Measurements from ENCODE around the gene CNDP1. TPM values are rescaled to one million over a fixed set of nuclear protein-coding genes. Genes with fewer than 3 reads are reported as not detected.

CNDP1 gene
- polyA plus RNA-seq, 1 experiment = not detected

DNA sequence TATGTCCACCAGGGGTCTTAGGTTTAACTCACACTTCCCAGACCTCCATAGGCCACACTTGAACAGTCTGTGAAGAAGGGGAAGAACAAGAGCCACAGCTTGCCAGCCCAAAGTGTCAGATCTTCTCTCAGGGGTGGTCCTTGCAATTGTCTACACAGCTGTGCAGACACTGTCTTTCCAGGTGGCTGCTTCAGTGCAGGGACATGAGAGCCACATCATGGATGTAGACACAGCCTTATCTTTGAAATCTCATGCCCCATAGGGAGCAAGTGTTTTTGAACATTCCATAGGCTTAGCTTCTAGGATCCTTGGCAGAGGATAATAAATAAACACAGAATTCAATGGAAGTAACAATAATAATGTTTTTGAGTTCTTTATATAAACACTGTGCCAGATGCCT is 70.1 kb downstream of the CNDP1 start:
- DNase-seq (ENCODE audit: low read depth) = no peak
- no peaks in the 10 kb centered on the region for H3K36me3 ChIP-seq (ENCODE audit: control insufficient read depth, insufficient read depth, low read length)
- CTCF ChIA-PET = interaction anchor here (1.1 to 1.4 kb wide), 2 partner anchors 875 to 1653 kb away, joined by 3 read pairs; no protein-coding TSS in a partner anchor
- H3K27me3 ChIP-seq (ENCODE audit: control insufficient read depth, insufficient read depth, low read length) = no peaks in the 10 kb centered on the region
- no peak overlapping the region for H3K4me3 ChIP-seq (ENCODE audit: low read depth, low read length)
- POLR2A ChIA-PET = no interaction called here
- TF ChIP-seq, protein P1, sequence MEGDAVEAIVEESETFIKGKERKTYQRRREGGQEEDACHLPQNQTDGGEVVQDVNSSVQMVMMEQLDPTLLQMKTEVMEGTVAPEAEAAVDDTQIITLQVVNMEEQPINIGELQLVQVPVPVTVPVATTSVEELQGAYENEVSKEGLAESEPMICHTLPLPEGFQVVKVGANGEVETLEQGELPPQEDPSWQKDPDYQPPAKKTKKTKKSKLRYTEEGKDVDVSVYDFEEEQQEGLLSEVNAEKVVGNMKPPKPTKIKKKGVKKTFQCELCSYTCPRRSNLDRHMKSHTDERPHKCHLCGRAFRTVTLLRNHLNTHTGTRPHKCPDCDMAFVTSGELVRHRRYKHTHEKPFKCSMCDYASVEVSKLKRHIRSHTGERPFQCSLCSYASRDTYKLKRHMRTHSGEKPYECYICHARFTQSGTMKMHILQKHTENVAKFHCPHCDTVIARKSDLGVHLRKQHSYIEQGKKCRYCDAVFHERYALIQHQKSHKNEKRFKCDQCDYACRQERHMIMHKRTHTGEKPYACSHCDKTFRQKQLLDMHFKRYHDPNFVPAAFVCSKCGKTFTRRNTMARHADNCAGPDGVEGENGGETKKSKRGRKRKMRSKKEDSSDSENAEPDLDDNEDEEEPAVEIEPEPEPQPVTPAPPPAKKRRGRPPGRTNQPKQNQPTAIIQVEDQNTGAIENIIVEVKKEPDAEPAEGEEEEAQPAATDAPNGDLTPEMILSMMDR (IDR thresholded peaks at IDR 0.05; ENCODE audit: insufficient read depth, low read depth, low read length) = no peak

DNA sequence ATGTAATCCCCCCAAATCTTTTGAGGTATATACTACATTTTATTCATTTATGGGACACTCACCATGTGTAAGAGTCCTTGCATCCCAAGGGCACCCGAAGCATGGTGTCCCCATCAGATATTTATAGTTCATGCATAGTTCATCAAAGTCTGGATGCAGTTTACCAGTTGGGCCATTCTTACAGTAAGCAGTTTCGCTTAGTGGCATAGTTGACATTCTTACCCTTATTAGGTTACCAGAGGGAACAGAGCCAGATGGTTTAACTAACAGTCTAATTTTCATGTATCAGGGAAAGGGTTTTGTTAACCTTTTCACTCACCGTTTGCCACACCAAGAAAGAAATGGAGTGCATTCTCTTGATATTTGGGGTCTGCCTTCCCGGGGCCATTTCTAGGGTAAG is 70.5 kb downstream of the CNDP1 start:
- Histone ChIP-seq H3K36me3 (ENCODE audit: control insufficient read depth, insufficient read depth, low read length) (no peaks in the 10 kb centered on the region), H3K4me3 (ENCODE audit: low read depth, low read length) (no peak overlapping the region), H3K27me3 (ENCODE audit: control insufficient read depth, insufficient read depth, low read length) (no peaks in the 10 kb centered on the region)
- DNase-seq (ENCODE audit: low read depth) = no peak
- ChIA-PET CTCF (interaction anchor here (1.4 kb wide), 1 partner anchor 1652 kb away, joined by 3 read pairs; no protein-coding TSS in a partner anchor), POLR2A (no interaction called here)
- TF ChIP-seq, protein P1 (IDR thresholded peaks at IDR 0.05; ENCODE audit: insufficient read depth, low read depth, low read length) = no peak

GRCh38 chr18:74608681-74609080 is 74.4 kb downstream of the CNDP1 start:
- ChIA-PET POLR2A (no interaction called here), CTCF (no interaction called here)
- Histone ChIP-seq H3K27me3 (ENCODE audit: control insufficient read depth, insufficient read depth, low read length) (no peaks in the 10 kb centered on the region), H3K36me3 (ENCODE audit: control insufficient read depth, insufficient read depth, low read length) (no peaks in the 10 kb centered on the region), H3K4me3 (ENCODE audit: low read depth, low read length) (no peak overlapping the region)
- no peak for DNase-seq (ENCODE audit: low read depth)
- TF ChIP-seq, protein P1 (IDR thresholded peaks at IDR 0.05; ENCODE audit: insufficient read depth, low read depth, low read length) = no peak

- ChIA-PET POLR2A (no interaction called here), CTCF (interaction anchor here (1.5 kb wide), 1 partner anchor 13 kb away, joined by 4 read pairs; no protein-coding TSS in a partner anchor)
- Histone ChIP-seq H3K4me3 (ENCODE audit: low read depth, low read length) (no peak overlapping the region), H3K27me3 (ENCODE audit: control insufficient read depth, insufficient read depth, low read length) (no peaks in the 10 kb centered on the region), H3K36me3 (ENCODE audit: control insufficient read depth, insufficient read depth, low read length) (no peaks in the 10 kb centered on the region)
- DNase-seq (ENCODE audit: low read depth) = no peak
- TF ChIP-seq, protein P1 (IDR thresholded peaks at IDR 0.05; ENCODE audit: insufficient read depth, low read depth, low read length) = no peak
Measured at GRCh38 chr18:74609535-74609934, 75.2 kb downstream of the CNDP1 start.

DNA sequence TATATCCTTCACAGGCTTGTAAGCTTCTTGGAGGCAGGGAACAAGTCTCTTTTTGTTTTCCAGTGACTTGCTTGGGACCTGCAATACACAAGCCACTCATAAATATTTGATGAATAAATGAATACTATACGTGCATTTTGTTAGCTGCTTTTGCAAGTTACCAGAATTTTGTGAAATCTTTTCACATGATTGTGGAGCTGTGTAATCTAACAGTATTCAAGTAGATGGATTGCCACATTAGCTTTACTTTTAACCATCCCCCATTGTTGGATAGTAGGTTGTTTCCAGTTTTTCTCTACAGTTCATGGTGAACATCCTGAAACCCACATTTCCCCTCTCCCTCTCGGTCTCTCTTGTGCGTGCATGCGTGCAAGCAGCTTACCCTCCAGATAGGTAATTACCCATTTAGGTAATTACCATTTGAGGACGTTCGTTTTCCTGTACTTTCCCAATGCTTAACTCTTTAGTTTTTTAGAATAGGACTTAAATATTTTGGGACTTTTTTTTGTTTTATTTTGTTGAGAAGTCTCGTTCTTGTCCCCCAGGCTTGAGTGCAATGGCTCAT is 75.8 kb downstream of the CNDP1 start:
- Histone ChIP-seq H3K27me3 (ENCODE audit: control insufficient read depth, insufficient read depth, low read length) (no peaks in the 10 kb centered on the region), H3K4me3 (ENCODE audit: low read depth, low read length) (no peak overlapping the region), H3K36me3 (ENCODE audit: control insufficient read depth, insufficient read depth, low read length) (no peaks in the 10 kb centered on the region)
- ChIA-PET POLR2A (no interaction called here), CTCF (interaction anchor here (1.5 kb wide), 1 partner anchor 14 kb away, joined by 4 read pairs; no protein-coding TSS in a partner anchor)
- DNase-seq (ENCODE audit: low read depth) = no peak
- TF ChIP-seq, protein P1 (IDR thresholded peaks at IDR 0.05; ENCODE audit: insufficient read depth, low read depth, low read length) = no peak
